Neural crest cell (in vitro differentiated cells): ENCODE measurements around the gene ZSCAN20. TPM values are rescaled to one million over a fixed set of nuclear protein-coding genes. Genes with fewer than 3 reads are reported as not detected.

ENCODE experiments used
- DNase-seq: peaks from one replicate; pipeline ENCODE4 v3.0.0; 2021; ENCODE audit warnings: low read depth, mixed read lengths, low spot score
- H3K27ac Mint-ChIP-seq: one replicate; pipeline ENCODE4 v1.8.0; 2021; ENCODE audit warnings: mild to moderate bottlenecking, mixed read lengths; ENCODE audit not compliant: unreplicated experiment
- H3K27me3 Mint-ChIP-seq: 2 replicates; pipeline ENCODE4 v1.8.0; 2021; ENCODE audit warnings: low read depth, mild to moderate bottlenecking, mixed read lengths
- H3K36me3 Mint-ChIP-seq: 2 replicates; pipeline ENCODE4 v1.8.0; 2021; ENCODE audit warnings: low read depth, mild to moderate bottlenecking, mixed read lengths
- H3K4me1 Mint-ChIP-seq: 2 replicates; pipeline ENCODE4 v1.8.0; 2021; ENCODE audit warnings: mixed read lengths
- H3K4me3 Mint-ChIP-seq: one replicate; pipeline ENCODE4 v1.8.0; 2021; ENCODE audit warnings: mild to moderate bottlenecking, mixed read lengths
- H3K9me3 Mint-ChIP-seq: 2 replicates; pipeline ENCODE4 v1.8.0; 2021; ENCODE audit warnings: mixed read lengths
- total RNA-seq: library from RNA; stranded (reverse); gene quantifications from 2 replicates; pipeline ENCODE4 v1.2.1, GENCODE V29; 2021
- TF ChIP-seq, protein P1 (sequence below): fragments of 200-600 bp; sonication (generic); conservative IDR thresholded peaks from 2 replicates; pipeline ENCODE4 v1.5.0; 2021; ENCODE audit warnings: antibody characterized with exemption, mild to moderate bottlenecking

Gene ZSCAN20
- total RNA-seq, 1 donor from 2014 or later, result 7.0 TPM

DNA sequence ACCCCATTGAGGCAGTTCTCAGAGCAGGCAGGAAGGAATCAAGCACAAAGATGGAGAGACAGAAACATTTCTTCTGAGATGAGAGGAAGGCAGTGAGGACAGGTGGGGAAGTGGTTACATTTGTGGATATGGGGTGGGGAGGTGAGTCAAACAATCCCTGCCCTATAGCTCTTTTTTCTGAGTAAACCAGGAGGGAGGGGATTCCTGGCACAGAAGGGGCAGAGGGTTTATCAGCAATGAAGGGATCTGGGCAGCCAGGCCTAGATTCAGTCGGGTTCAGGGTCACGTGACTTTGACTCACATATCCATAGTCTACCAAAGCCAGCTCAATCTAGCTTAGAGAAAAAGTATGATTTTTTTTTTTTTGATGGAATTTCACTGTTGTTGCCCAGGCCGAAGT is 25.9 kb upstream of the ZSCAN20 start:
- no peak for DNase-seq
- Mint-ChIP-seq H3K27ac (no peak overlapping the region), H3K4me1 (peaks cover 23% of the 10 kb centered on the region), H3K27me3 (peaks cover 1% of the 10 kb centered on the region), H3K36me3 (no peaks in the 10 kb centered on the region), H3K4me3 (no peak overlapping the region), H3K9me3 (peaks cover 7% of the 10 kb centered on the region)
- TF ChIP-seq, protein P1, sequence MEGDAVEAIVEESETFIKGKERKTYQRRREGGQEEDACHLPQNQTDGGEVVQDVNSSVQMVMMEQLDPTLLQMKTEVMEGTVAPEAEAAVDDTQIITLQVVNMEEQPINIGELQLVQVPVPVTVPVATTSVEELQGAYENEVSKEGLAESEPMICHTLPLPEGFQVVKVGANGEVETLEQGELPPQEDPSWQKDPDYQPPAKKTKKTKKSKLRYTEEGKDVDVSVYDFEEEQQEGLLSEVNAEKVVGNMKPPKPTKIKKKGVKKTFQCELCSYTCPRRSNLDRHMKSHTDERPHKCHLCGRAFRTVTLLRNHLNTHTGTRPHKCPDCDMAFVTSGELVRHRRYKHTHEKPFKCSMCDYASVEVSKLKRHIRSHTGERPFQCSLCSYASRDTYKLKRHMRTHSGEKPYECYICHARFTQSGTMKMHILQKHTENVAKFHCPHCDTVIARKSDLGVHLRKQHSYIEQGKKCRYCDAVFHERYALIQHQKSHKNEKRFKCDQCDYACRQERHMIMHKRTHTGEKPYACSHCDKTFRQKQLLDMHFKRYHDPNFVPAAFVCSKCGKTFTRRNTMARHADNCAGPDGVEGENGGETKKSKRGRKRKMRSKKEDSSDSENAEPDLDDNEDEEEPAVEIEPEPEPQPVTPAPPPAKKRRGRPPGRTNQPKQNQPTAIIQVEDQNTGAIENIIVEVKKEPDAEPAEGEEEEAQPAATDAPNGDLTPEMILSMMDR, result no peak

DNA sequence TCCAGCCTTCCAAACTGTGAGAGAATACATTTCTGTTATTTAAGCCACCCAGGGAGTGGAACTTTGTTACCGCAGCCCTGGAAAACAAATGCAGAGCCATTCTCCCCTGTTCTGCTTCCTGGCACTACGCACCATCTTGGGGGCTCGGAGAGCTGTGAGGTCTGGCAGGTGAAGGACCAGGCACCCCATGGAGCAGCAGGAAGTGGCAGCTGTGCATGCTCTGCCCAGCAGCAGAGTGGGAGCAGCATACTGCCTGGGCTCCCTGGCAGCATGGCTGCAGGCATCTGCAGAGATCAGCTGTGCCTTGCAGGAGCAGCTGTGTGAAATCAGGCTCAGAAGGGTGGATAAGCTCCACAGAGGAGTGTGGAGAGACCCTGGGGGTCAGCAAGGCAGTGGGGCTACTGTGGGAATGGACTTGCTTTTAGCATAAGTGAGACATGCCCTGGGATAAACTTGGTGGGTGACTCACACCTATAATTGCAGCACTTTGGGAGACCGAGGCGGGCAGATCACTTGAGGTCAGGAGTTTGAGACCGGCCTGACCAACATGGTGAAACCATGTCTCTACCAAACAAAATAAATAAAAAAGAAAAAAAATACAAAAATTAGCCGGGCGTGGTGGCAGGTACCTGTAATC is 17.7 kb upstream of the ZSCAN20 start:
- Mint-ChIP-seq H3K27me3 (no peaks in the 10 kb centered on the region), H3K36me3 (no peaks in the 10 kb centered on the region), H3K4me3 (no peak overlapping the region), H3K27ac (no peak overlapping the region), H3K4me1 (peaks cover 15% of the 10 kb centered on the region), H3K9me3 (peaks cover 6% of the 10 kb centered on the region)
- no peak for DNase-seq
- TF ChIP-seq, protein P1, result no peak

DNA sequence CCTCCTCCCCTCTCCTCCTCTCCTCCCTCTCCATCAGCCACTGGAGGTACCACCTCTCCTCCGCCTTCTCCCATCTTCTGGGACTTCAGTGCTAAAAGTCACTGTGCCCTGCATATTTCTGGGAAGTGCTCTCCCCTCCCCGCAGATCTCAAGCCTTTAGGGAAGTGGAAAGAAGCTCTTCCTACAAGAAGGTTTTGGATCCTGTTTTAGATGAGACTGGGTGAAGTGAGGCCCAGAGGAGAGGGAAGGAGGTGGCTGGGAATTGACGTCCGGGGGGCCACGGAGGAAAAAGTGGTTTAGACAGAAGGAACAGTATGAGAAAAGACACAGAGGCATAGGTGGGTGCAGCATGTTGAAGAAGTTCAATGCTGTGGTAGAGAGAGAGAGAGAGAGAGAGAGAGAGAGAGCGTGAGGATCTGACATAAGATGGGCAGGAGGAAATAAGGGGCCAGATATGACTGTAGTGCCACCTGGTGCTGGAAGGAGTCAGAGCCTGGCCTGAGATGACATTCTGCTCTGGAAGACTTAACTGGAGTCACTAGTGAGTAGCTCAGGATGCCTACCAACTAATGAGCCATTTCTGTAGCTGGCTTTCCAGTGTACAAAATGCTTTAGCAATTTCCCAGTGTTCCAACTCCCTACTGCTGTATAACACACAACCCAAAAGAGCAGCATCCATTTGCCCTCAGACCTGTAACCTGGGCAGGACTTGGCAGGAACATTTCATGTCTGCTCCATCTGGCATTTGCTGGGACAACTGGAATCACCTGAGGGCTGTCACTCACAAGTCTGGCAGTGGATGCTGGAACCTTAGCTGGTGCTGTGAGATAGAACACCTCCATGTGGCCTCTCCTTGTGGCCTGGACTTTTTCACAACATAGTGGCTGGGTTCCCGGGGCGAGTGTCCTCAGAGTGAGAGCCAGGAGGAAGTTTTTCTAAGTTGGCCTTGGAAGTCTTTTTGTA is 16.6 kb upstream of the ZSCAN20 start:
- H3K36me3 Mint-ChIP-seq, result no peaks in the 10 kb centered on the region
- TF ChIP-seq, protein P1, result peak; percentile 68
- H3K9me3 Mint-ChIP-seq, result peaks cover 2% of the 10 kb centered on the region
- no peaks in the 10 kb centered on the region for H3K27me3 Mint-ChIP-seq
- H3K4me1 Mint-ChIP-seq, result peaks cover 15% of the 10 kb centered on the region
- H3K27ac Mint-ChIP-seq, result peak overlapping the region; percentile 83
- DNase-seq, result no peak
- H3K4me3 Mint-ChIP-seq, result no peak overlapping the region

DNA sequence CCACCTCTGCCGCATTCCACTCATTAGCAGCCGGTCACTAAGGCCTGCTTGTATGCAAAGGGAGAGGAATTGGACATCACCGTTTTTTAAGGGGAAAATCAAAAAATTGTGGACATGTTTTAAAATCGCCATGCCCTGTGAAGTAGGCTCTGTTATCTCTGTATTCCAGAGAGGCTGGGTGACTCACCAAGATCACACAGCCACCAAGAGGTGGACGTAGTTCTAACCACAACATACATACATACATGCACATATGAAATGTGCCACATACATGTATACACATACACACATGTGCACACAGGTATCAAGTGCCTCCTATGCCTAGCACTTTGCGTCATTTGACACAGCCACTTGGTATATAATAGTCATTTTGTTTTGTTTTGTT is 16.0 kb upstream of the ZSCAN20 start:
- no peak for DNase-seq
- Mint-ChIP-seq H3K27me3 (no peaks in the 10 kb centered on the region), H3K36me3 (no peaks in the 10 kb centered on the region), H3K9me3 (peaks cover 2% of the 10 kb centered on the region), H3K4me3 (no peak overlapping the region), H3K27ac (no peak overlapping the region), H3K4me1 (peaks cover 15% of the 10 kb centered on the region)
- TF ChIP-seq, protein P1, result no peak

DNA sequence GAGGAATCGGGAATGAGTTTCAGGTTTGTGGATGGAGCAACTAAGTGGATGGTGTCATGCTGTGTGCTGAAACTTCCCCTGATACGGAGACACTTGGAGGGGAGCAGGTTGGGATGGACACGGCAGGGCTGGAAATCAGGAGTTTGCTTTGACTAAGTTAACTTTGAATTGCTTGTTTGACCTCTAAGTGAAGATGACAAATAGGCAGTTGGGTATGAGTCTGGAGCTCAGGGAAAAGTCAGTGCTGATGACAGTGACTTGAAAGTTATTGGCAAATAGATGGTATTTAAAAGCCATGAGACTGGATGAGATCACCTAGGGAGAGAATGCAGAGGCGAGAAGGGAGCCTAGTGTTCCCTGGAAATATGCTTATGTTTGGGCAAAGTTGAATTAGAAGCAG is 12.8 kb upstream of the ZSCAN20 start:
- no peak overlapping the region for H3K27ac Mint-ChIP-seq
- H3K4me1 Mint-ChIP-seq, result peaks cover 6% of the 10 kb centered on the region
- no peak overlapping the region for H3K4me3 Mint-ChIP-seq
- no peaks in the 10 kb centered on the region for H3K36me3 Mint-ChIP-seq
- TF ChIP-seq, protein P1, result no peak
- no peaks in the 10 kb centered on the region for H3K27me3 Mint-ChIP-seq
- H3K9me3 Mint-ChIP-seq, result no peaks in the 10 kb centered on the region
- no peak for DNase-seq
